Body of pancreas (tissue), 4 donors: ENCODE data around the gene CACNG1. TPM values are rescaled to one million over a fixed set of nuclear protein-coding genes. Genes with fewer than 3 reads are reported as not detected.

Source experiments
- ATAC-seq: fragments of 150-250 bp; one replicate; pipeline ENCODE4 v1.9.1; 2016
- DNase-seq, 4 donors: peaks; one replicate each; pipeline ENCODE4 v3.0.0-alpha.2; 2019
- H3K27ac ChIP-seq, 4 donors: fragments of 200-600 bp; sonication (generic); 1 replicate in 3 of 4; 2 replicates in 1 of 4; pipeline versions ENCODE4 v1.5.1 to v1.6.1; 2016 to 2019; ENCODE audit warnings: mild to moderate bottlenecking in 1 of 4, mixed read lengths in 1 of 4, moderate library complexity in 1 of 4
- H3K27me3 ChIP-seq, 2 donors: fragments of 200-600 bp; sonication (generic); one replicate each; pipeline ENCODE4 v1.6.0; 2016; ENCODE audit warnings: mild to moderate bottlenecking in 1 of 2
- H3K36me3 ChIP-seq, 2 donors: fragments of 200-600 bp; sonication (generic); replicated peaks in 1 of 2; 2 replicates each; pipeline ENCODE4 v1.5.1; 2016; ENCODE audit warnings: low read depth in 2 of 2; ENCODE audit not compliant: insufficient read depth in 1 of 2
- H3K4me1 ChIP-seq: fragments of 200-600 bp; sonication (generic); one replicate; pipeline ENCODE4 v1.6.0; 2016
- H3K4me3 ChIP-seq, 2 donors: fragments of 200-600 bp; sonication (generic); 1 replicate in 1 of 2; 2 replicates in 1 of 2; pipeline ENCODE4 v1.5.1; 2016 to 2019
- H3K9me3 ChIP-seq, 3 donors: fragments of 200-600 bp; sonication (generic); 1 replicate in 2 of 3; 2 replicates in 1 of 3; pipeline ENCODE4 v1.5.1; 2016
- CTCF ChIP-seq, 7 experiments: fragments of 450-650 bp in 4 of 7; fragments of 200-600 bp in 3 of 7; sonication (generic) in 3 of 7; IDR thresholded peaks; one replicate each; pipeline ENCODE4 v1.5.1; 2016 to 2019; ENCODE audit warnings: antibody characterized with exemption in 7 of 7
- POLR2A ChIP-seq, 3 donors: fragments of 450-650 bp; IDR thresholded peaks; one replicate each; pipeline ENCODE4 v1.6.1; 2016; ENCODE audit warnings: antibody characterized with exemption in 3 of 3, mild to moderate bottlenecking in 2 of 3
- WGBS, 2 donors: methylation state at CpG; one replicate each; pipeline ENCODE4 v1.1.5; 2017; 5-methylcytosine and 5-hydroxymethylcytosine counted together
- intact Hi-C: fragments of 100-400 bp; cut with DNase I; formaldehyde crosslinking; loops from one replicate; pipeline ENCODE4 v1.15.1; 2023
- total RNA-seq, 2 donors: library from RNA; depleted of rRNA; stranded (reverse); fragments of >200 nt; gene quantifications; one replicate each; pipeline ENCODE4 v1.1.0, GENCODE V29; 2016

CACNG1 gene
- total RNA-seq, 2 donors from 2014 or later = not detected

GRCh38 chr17:67046398-67046797 lies 2.0 kb downstream of the CACNG1 start:
- intact Hi-C loops = no loop called here
- DNase-seq = no peak
- TF ChIP-seq POLR2A (IDR thresholded peaks at IDR 0.05) (no peak), CTCF (IDR thresholded peaks at IDR 0.05) (no peak)
- ATAC-seq = no peak
- H3K4me3 ChIP-seq = no peak overlapping the region
- H3K27ac ChIP-seq = no peak overlapping the region
- peaks cover 0 to 6% (median 0%) of the 10 kb centered on the region in 3 donors for H3K9me3 ChIP-seq
- no peaks in the 10 kb centered on the region for H3K27me3 ChIP-seq
- H3K36me3 ChIP-seq = no peaks in the 10 kb centered on the region
- H3K4me1 ChIP-seq = peaks cover 8% of the 10 kb centered on the region
- WGBS, 2 donors = 58% methylated on average over 4 of the region's 4 CpGs; no CpG with 5 or more reads in 1 of the 2 donors

DNA sequence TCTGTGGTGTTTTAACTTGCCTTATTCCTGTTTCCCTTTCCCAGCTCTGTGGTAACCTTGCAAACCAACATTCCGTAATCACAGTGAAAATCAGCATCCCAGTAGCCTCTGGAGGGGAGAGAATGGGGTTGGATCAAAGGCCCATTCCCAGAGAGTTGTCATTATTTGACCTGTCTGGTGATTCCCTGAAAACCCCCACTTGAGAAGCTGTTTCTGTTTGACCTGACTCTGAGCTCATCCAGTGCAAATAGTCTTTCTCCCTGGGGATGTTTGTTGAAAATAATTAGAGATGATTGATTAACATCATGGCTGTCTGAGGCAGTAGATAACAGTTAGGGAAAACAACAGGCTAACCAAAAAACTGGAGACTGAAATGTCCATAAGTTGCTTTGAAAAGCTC lies 3.0 kb downstream of the CACNG1 start:
- TF ChIP-seq CTCF (IDR thresholded peaks at IDR 0.05) (no peak), POLR2A (IDR thresholded peaks at IDR 0.05) (no peak)
- no peaks in the 10 kb centered on the region for H3K27me3 ChIP-seq
- ATAC-seq = no peak
- no peak overlapping the region for H3K4me3 ChIP-seq
- no peak for DNase-seq
- intact Hi-C loops = no loop called here
- H3K9me3 ChIP-seq = peaks cover 0 to 6% (median 0%) of the 10 kb centered on the region in 3 donors
- no peak overlapping the region for H3K27ac ChIP-seq
- peaks cover 8% of the 10 kb centered on the region for H3K4me1 ChIP-seq
- 22 to 75% methylated on average over 1 of the region's 1 CpG for WGBS, 2 donors
- no peaks in the 10 kb centered on the region for H3K36me3 ChIP-seq

DNA sequence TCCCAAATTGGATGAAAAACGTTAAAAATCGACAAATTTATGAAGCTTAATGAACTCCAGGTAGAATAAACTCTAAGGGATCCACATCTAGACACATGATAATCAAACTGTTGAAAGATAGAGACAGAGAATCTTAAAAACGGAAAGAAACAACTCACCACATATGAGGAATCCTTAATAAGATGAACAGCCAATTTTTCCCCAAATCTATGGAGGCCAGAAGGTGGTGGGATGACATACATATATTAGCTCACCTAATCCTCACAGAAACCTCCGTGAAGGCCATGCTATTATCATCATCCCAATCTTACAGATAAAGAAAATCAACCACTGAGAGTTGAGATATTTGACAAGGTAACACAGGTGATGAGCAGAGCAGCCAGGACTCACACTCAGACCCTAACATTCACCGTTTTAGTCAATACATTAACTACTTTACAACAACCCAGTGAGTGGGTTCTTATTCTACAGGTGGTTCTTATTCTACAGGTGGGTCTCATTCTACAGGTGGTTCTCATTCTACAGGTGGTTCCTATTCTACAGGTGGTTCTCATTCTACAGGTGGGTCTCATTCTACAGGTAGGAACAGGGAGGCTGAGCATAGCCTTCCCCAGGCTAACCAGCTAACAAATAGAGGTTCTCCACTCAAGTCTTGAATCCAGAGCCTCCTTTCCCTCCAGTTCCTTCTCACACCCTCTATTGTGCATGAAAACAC lies 4.8 kb downstream of the CACNG1 start:
- ATAC-seq = no peak
- Histone ChIP-seq H3K4me1 (peaks cover 8% of the 10 kb centered on the region), H3K27me3 (no peaks in the 10 kb centered on the region), H3K36me3 (no peaks in the 10 kb centered on the region), H3K27ac (no peak overlapping the region), H3K9me3 (peaks cover 0 to 6% (median 0%) of the 10 kb centered on the region in 3 donors), H3K4me3 (no peak overlapping the region)
- DNase-seq = no peak
- intact Hi-C loops = no loop called here
- 76 to 83% methylated on average over 5 of the region's 5 CpGs for WGBS, 2 donors
- no peak for TF ChIP-seq POLR2A (IDR thresholded peaks at IDR 0.05)
- TF ChIP-seq CTCF (IDR thresholded peaks at IDR 0.05) = no peak

GRCh38 chr17:67050066-67050465 lies 5.7 kb downstream of the CACNG1 start:
- intact Hi-C loops = no loop called here
- ATAC-seq = no peak
- 100% methylated on average over 1 of the region's 1 CpG for WGBS, 2 donors

More at GRCh38 chr17:67050066-67050465, 5.7 kb downstream of the CACNG1 start:
- Histone ChIP-seq H3K27ac (no peak overlapping the region), H3K4me3 (no peak overlapping the region), H3K27me3 (no peaks in the 10 kb centered on the region), H3K36me3 (no peaks in the 10 kb centered on the region), H3K9me3 (peaks cover 0 to 6% (median 0%) of the 10 kb centered on the region in 3 donors), H3K4me1 (peaks cover 1% of the 10 kb centered on the region)
- TF ChIP-seq POLR2A (IDR thresholded peaks at IDR 0.05) (no peak), CTCF (IDR thresholded peaks at IDR 0.05) (no peak)
- DNase-seq = no peak
